Measurements from ENCODE around the gene PDCD1LG2.
A peak's percentile ranks its signal among the peaks of the same experiment; 100 is the strongest.
"Not testable (repeated sequence)": the region's sequence is repeated elsewhere in the genome, so short reads cannot be mapped to it uniquely, and the experiment has no call there.

Gene PDCD1LG2

DNA sequence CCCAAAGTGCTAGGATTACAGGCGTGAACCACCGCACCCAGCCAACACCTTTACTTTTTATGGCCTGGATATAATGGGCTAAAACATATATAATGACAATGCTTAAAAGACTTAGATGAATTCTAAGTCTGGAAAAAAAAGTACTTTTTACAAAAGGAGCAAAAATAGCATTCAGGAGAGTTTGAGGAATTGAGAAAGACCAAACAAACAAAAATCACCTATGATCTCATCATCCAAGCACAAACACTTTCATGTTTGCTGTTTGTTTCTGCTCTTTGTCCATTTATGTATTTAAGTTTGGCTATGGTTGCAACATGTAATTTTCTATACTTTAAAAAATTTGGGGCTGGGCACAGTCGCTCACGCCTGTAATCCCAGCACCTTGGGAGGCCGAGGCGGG is 63.8 kb downstream of the PDCD1LG2 start:
- TF ChIP-seq, protein P1, sequence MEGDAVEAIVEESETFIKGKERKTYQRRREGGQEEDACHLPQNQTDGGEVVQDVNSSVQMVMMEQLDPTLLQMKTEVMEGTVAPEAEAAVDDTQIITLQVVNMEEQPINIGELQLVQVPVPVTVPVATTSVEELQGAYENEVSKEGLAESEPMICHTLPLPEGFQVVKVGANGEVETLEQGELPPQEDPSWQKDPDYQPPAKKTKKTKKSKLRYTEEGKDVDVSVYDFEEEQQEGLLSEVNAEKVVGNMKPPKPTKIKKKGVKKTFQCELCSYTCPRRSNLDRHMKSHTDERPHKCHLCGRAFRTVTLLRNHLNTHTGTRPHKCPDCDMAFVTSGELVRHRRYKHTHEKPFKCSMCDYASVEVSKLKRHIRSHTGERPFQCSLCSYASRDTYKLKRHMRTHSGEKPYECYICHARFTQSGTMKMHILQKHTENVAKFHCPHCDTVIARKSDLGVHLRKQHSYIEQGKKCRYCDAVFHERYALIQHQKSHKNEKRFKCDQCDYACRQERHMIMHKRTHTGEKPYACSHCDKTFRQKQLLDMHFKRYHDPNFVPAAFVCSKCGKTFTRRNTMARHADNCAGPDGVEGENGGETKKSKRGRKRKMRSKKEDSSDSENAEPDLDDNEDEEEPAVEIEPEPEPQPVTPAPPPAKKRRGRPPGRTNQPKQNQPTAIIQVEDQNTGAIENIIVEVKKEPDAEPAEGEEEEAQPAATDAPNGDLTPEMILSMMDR (IDR thresholded peaks at IDR 0.05; ENCODE audit: low read depth, low read length) = no peak
- DNase-seq (ENCODE audit: extremely low read depth, low read depth) = no peak

DNA sequence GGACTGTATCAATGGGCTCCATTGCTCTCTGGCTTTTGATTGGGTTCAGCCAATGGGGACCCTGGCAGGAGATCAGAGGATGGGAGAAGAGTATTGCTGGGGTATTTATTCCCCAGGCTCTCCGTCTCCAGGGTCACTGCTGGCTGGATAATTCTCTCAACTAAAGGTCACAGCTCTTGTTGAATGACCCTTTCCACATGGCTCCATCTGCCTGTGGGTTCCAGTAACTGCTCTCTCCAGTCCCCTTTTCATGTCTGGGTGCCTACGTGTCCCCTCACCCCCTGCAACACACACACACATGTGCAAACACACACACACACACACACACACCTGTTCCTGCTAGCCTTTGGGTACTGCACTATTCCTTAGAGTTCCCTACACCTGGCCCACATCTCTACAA is 64.7 kb downstream of the PDCD1LG2 start:
- TF ChIP-seq, protein P1 (IDR thresholded peaks at IDR 0.05; ENCODE audit: low read depth, low read length) = no peak
- no peak for DNase-seq (ENCODE audit: extremely low read depth, low read depth)

DNA sequence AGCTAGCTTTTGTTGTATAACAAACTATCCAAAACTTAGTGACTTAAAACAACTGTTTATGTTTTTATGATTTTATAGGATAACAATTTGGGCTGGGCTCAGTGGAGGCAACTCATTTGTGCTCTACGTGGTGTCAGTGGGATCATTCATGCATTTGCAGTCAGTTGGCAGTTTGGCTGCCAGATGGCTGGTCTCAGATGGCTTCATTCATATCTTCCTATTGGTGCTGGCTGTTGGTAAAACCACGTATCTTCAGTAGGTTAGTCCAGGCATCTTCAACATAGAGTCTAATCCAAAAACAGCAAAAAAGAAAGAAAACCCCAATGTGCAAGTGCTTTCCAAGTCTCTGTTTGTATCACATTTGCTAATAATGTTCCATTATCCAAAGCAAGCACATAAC is 66.9 kb downstream of the PDCD1LG2 start:
- no peak for DNase-seq (ENCODE audit: extremely low read depth, low read depth)
- TF ChIP-seq, protein P1 (IDR thresholded peaks at IDR 0.05; ENCODE audit: low read depth, low read length) = no peak

DNA sequence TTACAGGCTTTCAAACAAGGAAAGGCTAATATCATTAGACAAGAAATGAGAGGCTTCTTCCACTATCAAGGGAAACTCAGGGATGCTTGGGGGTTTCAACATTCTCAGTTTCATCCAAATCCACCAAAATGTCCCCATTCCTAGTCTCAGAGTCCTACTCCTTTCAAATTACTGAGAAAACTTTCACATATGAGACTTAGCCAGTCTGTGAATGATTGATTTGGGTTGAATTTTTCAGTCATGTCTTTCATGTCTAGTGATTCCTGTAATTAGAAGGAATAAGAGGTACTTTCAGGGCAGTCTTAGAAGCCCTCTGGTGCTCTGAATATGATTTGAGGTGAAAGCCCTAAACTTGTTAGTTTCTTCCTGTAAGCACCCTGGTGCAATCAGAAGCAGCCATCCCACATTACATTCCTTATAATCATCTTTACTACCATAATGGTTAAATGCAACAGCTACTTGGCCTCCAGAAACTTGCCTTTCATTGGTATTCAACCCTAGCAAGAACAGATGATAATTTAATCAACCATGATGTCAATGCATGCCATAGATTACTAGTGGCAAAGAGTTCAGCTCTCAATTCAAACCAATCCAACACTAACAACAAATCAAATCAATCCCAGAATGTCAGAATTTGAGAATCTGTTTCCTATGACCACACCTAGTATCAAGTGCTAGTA is 67.8 kb downstream of the PDCD1LG2 start:
- TF ChIP-seq, protein P1 (IDR thresholded peaks at IDR 0.05; ENCODE audit: low read depth, low read length) = no peak

DNA sequence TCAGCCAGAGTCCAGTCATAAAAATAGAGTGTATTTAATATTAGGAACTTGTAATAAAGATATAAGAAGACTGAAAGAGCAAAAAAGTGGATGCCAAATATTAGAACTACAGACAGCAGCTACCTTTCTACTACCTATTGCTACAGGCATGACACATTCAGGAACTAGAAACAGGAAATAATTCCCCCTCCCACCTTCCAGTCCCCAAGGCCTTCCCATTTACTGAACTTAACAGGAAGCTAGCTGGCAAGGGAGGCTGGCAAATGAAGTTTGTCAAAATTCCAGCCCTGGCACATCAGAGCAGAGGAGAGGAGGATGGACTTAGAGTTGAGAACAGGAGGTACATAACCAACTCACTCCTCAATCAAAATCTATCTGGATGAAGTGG is 68.4 kb downstream of the PDCD1LG2 start:
- no peak for DNase-seq (ENCODE audit: extremely low read depth, low read depth)
- TF ChIP-seq, protein P1 (IDR thresholded peaks at IDR 0.05; ENCODE audit: low read depth, low read length) = no peak

More for the DNA sequence above, 67.8 kb downstream of the PDCD1LG2 start:
- DNase-seq (ENCODE audit: extremely low read depth, low read depth) = peak; percentile 12

DNA sequence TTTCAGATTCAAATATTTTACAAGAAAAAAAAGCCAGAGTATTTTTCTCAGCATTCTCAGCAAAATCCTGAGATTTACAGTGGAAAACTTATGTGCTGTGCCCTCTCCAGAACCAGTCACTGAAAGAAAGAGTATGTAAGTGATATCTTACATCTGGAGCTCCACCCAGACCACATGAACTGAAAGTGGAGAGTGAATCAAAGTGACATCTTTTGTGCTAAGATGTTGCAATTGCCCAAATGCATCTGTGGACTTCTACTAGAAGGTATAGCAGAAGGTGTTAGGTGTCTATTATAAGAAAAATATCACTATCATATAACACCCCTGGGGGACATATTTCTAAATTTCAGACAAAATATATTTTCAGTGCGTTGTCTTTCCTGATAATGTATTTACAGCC is 69.5 kb downstream of the PDCD1LG2 start:
- no peak for DNase-seq (ENCODE audit: extremely low read depth, low read depth)
- TF ChIP-seq, protein P1 (IDR thresholded peaks at IDR 0.05; ENCODE audit: low read depth, low read length) = no peak

DNA sequence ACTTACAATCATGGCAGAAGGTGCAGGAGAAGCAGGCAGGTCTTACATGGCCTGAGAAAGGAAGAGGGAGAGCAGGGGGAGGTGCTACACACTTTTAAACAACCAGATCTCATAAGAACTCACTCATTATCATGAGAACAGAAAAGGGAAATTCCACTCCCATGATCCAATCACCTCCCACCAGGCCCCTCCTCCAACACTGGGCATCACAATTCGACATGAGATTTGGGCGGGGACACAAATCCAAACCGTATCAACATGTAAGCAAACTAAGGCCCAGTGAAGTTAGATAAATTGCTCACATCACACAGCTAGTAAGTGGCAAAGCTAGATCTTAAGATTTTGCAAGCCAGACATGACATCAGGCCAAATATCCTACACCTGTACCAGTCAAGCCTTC is 70.3 kb downstream of the PDCD1LG2 start:
- TF ChIP-seq, protein P1 (IDR thresholded peaks at IDR 0.05; ENCODE audit: low read depth, low read length) = no peak
- DNase-seq (ENCODE audit: extremely low read depth, low read depth) = no peak

DNA sequence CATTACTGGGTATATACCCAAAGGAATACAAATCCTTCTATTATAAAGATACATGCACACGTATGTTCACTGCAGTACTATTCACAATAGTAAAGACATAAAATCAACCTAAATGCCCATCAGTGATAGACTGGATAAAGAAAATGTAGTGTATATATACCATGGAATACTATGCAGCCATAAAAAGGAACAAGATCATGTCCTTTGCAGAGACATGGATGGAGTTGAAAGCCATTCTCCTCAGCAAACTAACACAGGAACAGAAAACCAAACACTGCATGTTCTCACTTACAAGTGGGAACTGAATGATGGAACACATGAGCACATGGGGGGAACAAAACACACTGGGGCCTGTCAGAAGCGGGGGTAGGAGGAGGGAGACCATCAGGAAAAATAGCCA is 71.4 kb downstream of the PDCD1LG2 start:
- DNase-seq (ENCODE audit: extremely low read depth, low read depth) = not testable (repeated sequence)
